Peyer's patch (tissue), 4 donors: ENCODE measurements around the gene YJU2.

Experiments used
- POLR2A ChIP-seq, 2 donors: fragments of 450-650 bp; IDR thresholded peaks; one replicate each; pipeline ENCODE4 v1.5.1; 2017; ENCODE audit warnings: antibody characterized with exemption in 2 of 2, mild to moderate bottlenecking in 2 of 2, moderate library complexity in 2 of 2
- TF ChIP-seq, protein P1 (sequence below), 6 experiments: fragments of 450-650 bp in 4 of 6; fragments of 200-600 bp in 2 of 6; sonication (generic) in 1 of 6; IDR thresholded peaks; one replicate each; pipeline ENCODE4 v1.5.1; 2017 to 2019; ENCODE audit warnings: antibody characterized with exemption in 6 of 6, mild to moderate bottlenecking in 3 of 6, moderate library complexity in 1 of 6

DNA sequence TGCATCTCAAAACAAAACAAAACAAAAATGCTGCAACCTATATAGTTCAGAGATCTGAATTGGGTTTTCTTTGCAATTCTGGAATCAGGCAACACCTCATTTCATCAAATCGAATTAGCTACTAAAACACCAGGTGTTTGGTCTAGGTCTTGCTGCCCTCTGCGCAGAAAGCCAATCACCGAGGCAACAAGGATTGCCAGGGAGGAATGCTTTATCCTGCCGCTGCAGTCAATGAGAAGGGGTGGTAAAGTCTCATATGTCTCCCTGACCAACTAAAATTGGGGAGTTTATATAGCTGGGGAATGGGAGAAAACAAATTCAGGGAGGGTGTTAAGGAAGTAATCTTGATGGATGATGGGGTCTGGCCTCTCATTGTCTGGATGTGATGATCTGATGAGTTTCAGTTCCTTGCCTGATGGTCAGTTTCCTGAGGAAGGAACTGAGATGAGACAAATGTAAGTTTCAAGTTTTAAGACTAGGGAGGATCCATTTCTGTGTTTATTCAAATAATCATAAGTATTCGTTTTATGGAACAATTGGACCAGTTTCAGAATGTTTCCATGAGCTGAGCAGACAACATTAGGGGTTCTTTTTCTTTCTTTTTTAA lies 5.0 kb upstream of the YJU2 start:
- TF ChIP-seq, protein P1, sequence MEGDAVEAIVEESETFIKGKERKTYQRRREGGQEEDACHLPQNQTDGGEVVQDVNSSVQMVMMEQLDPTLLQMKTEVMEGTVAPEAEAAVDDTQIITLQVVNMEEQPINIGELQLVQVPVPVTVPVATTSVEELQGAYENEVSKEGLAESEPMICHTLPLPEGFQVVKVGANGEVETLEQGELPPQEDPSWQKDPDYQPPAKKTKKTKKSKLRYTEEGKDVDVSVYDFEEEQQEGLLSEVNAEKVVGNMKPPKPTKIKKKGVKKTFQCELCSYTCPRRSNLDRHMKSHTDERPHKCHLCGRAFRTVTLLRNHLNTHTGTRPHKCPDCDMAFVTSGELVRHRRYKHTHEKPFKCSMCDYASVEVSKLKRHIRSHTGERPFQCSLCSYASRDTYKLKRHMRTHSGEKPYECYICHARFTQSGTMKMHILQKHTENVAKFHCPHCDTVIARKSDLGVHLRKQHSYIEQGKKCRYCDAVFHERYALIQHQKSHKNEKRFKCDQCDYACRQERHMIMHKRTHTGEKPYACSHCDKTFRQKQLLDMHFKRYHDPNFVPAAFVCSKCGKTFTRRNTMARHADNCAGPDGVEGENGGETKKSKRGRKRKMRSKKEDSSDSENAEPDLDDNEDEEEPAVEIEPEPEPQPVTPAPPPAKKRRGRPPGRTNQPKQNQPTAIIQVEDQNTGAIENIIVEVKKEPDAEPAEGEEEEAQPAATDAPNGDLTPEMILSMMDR (IDR thresholded peaks at IDR 0.05) = no peak
- no peak for TF ChIP-seq POLR2A (IDR thresholded peaks at IDR 0.05)
